Caco-2 (cell line): ENCODE results near the gene CDK11B. TPM values are rescaled to one million over a fixed set of nuclear protein-coding genes. Genes with fewer than 3 reads are reported as not detected.
"Not testable (repeated sequence)": the region's sequence is repeated elsewhere in the genome, so short reads cannot be mapped to it uniquely, and the experiment has no call there.

Experiments
- BruUV-seq: library from RNA; stranded (reverse); fragments of 400-500 nt; replicated peaks from 2 replicates; lab custom pipeline; 2021; lab: Mats Ljungman, UMichigan
- CTCF ChIA-PET: fragments of 300-600 bp; sonication (Branson Sonifier 250); formaldehyde crosslinking; loops from one replicate; lab custom pipeline; 2022; ENCODE audit warnings: antibody characterized with exemption; lab: Charles Lee
- POLR2A ChIA-PET: fragments of 300-600 bp; sonication (Branson Sonifier 250); formaldehyde crosslinking; loops from one replicate; lab custom pipeline; 2022; ENCODE audit warnings: antibody characterized with exemption; lab: Charles Lee
- DNase-seq, 2 experiments: peaks; one replicate each; pipeline versions ENCODE4 v3.0.0 to v3.0.0-alpha.2; 2020 to 2022
- H3K27me3 ChIP-seq: replicated peaks from 2 replicates; pipeline ENCODE4 v1.6.0; 2011; ENCODE audit warnings: low read length; ENCODE audit not compliant: control insufficient read depth, insufficient read depth
- H3K36me3 ChIP-seq: 2 replicates; pipeline ENCODE4 v1.5.1; 2011; ENCODE audit warnings: low read length; ENCODE audit not compliant: control insufficient read depth, insufficient read depth
- H3K4me1 ChIP-seq: fragments of 250-450 bp; sonication (Bioruptor Pico); 2 replicates; pipeline ENCODE4 v1.5.1; 2020; ENCODE audit warnings: mild to moderate bottlenecking
- H3K4me3 ChIP-seq: 2 replicates; pipeline ENCODE4 v1.5.1; 2011; ENCODE audit warnings: low read depth, mild to moderate bottlenecking, control low read depth, low read length
- H3K9me3 ChIP-seq: fragments of 250-450 bp; sonication (Bioruptor Pico); 2 replicates; pipeline ENCODE4 v1.5.1; 2020; ENCODE audit warnings: mild to moderate bottlenecking, moderate library complexity
- H3K27ac Mint-ChIP-seq: one replicate; pipeline ENCODE4 v1.8.0; 2022; ENCODE audit warnings: mixed read lengths; ENCODE audit not compliant: unreplicated experiment
- H3K27me3 Mint-ChIP-seq: one replicate; pipeline ENCODE4 v1.8.0; 2022; ENCODE audit warnings: mixed read lengths; ENCODE audit not compliant: insufficient read depth, unreplicated experiment
- H3K36me3 Mint-ChIP-seq: one replicate; pipeline ENCODE4 v1.8.0; 2022; ENCODE audit warnings: mild to moderate bottlenecking, mixed read lengths; ENCODE audit not compliant: insufficient read depth, unreplicated experiment
- H3K4me1 Mint-ChIP-seq: one replicate; pipeline ENCODE4 v1.8.0; 2022; ENCODE audit warnings: low read depth, mixed read lengths; ENCODE audit not compliant: unreplicated experiment
- H3K4me3 Mint-ChIP-seq: one replicate; pipeline ENCODE4 v1.8.0; 2022; ENCODE audit warnings: mild to moderate bottlenecking, moderate library complexity, mixed read lengths; ENCODE audit not compliant: unreplicated experiment
- H3K9me3 Mint-ChIP-seq: one replicate; pipeline ENCODE4 v1.8.0; 2022; ENCODE audit warnings: mixed read lengths; ENCODE audit not compliant: unreplicated experiment
- intact Hi-C: fragments of 100-400 bp; cut with micrococcal nuclease; formaldehyde crosslinking; loops from one replicate; pipeline ENCODE4 v1.10.0; 2022; ENCODE audit not compliant: unreplicated experiment
- total RNA-seq: library from RNA; stranded (reverse); gene quantifications from 2 replicates; pipeline ENCODE4 v1.2.3, GENCODE V29; 2022
- TF ChIP-seq, protein P1 (sequence below), 2 experiments: fragments of 200-600 bp in 1 of 2; IDR thresholded peaks; 1 replicate in 1 of 2; 2 replicates in 1 of 2; pipeline versions ENCODE4 v1.5.1 to v1.8.0; 2011 to 2022; ENCODE audit warnings: antibody characterized with exemption in 1 of 2, control low read depth in 1 of 2, inconsistent platforms in 1 of 2, low read depth in 1 of 2, low read length in 1 of 2, mild to moderate bottlenecking in 1 of 2, moderate library complexity in 1 of 2; ENCODE audit not compliant: insufficient read depth in 1 of 2, severe bottlenecking in 1 of 2, unreplicated experiment in 1 of 2

Gene CDK11B
- total RNA-seq, 1 experiment from 2014 or later = 30.2 TPM

DNA sequence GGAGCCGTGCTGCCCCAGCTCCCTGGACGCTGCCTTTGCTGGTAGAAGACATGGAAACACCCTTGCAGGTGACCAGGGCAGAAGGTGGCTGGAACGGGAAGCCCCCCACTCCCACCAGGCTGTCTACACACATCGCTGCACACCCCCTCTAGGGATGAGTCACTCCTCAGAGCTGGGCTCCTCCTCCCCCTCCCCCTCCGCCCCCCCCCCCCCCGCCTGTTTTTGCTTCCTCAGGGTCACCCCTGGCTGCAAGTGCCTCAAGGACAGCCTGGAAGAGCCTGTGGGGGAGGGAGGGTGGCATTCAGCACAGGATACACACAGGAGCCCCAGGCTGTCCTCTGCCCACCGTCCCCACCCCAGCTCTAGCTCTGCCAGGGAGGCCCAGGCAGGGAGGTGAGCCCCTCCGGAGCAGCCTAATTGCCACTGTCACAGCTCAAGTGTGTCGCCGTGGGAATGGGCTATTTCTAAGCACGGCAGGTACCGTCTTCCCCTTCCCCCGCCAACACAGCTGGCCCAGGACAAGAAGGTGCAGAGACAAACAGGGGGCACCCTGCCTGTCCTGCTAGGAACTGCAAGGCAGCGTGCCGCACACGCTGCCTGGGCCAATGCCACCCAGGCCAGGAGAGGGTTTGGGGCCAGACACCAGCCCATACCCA is 61.4 kb downstream of the CDK11B start:
- H3K27ac Mint-ChIP-seq = no peak overlapping the region
- no peaks in the 10 kb centered on the region for H3K9me3 ChIP-seq
- H3K36me3 ChIP-seq = no peaks in the 10 kb centered on the region
- no peaks in the 10 kb centered on the region for H3K36me3 Mint-ChIP-seq
- H3K4me1 Mint-ChIP-seq = no peaks in the 10 kb centered on the region
- no peaks in the 10 kb centered on the region; the same call in 1 of the 2 replicates for H3K4me1 ChIP-seq
- H3K27me3 Mint-ChIP-seq = no peaks in the 10 kb centered on the region
- POLR2A ChIA-PET = no interaction called here
- TF ChIP-seq, protein P1, sequence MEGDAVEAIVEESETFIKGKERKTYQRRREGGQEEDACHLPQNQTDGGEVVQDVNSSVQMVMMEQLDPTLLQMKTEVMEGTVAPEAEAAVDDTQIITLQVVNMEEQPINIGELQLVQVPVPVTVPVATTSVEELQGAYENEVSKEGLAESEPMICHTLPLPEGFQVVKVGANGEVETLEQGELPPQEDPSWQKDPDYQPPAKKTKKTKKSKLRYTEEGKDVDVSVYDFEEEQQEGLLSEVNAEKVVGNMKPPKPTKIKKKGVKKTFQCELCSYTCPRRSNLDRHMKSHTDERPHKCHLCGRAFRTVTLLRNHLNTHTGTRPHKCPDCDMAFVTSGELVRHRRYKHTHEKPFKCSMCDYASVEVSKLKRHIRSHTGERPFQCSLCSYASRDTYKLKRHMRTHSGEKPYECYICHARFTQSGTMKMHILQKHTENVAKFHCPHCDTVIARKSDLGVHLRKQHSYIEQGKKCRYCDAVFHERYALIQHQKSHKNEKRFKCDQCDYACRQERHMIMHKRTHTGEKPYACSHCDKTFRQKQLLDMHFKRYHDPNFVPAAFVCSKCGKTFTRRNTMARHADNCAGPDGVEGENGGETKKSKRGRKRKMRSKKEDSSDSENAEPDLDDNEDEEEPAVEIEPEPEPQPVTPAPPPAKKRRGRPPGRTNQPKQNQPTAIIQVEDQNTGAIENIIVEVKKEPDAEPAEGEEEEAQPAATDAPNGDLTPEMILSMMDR (IDR thresholded peaks at IDR 0.05; ENCODE audit: insufficient read depth in 1 of 2, low read depth in 1 of 2, low read length in 1 of 2, severe bottlenecking in 1 of 2, unreplicated experiment in 1 of 2) = peak in 1 of 2 experiments; percentile 25
- no peak overlapping the region for H3K4me3 Mint-ChIP-seq
- H3K27me3 ChIP-seq = no peaks in the 10 kb centered on the region
- DNase-seq = peak in 1 of 2 experiments; percentile 28
- H3K4me3 ChIP-seq = no peak overlapping the region
- no TSS peak for BruUV-seq
- H3K9me3 Mint-ChIP-seq = no peaks in the 10 kb centered on the region
- intact Hi-C loops = no loop called here
- CTCF ChIA-PET = interaction anchor here (0.6 to 1.4 kb wide), 3 partner anchors 20 to 311 kb away, joined by 3 to 5 read pairs (median 3); no protein-coding TSS in a partner anchor

DNA sequence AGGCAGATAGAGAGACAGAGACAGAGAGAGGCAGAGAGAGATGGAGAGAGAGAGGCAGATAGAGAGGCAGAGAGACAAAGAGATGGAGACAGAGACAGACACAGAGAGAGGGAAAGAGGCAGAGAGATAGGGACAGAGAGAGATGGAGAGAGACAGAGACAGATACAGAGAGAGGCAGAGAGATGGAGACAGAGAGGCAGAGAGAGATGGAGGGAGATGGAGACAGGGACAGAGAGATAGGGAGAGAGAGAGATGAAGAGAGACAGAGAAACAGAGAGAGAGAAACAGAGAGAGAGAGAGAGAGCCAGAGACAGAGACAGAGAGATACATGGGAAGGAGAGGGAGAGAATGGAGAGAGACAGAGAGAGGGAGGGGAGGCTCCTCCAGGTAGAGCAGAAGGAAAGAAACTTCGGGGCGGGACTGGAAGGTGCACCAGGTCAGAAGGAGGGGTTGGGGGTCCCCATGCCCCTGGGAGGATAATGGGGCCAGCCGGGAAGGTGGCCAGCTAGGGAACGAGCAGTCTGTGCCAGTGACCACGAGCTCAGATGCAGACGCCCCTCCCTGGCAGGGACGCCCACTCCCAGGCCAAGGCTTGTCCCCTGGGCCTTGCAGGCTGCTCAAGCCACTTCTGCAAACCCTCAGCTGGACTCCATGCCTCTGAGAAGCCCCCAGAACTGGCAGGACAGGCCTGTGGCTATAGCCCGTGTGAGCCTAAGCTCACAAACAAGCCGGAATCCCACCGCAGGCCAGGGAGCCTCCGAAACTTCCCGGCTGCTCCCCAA is 62.1 kb downstream of the CDK11B start:
- H3K4me1 ChIP-seq = no peaks in the 10 kb centered on the region; the same call in 1 of the 2 replicates
- Mint-ChIP-seq H3K36me3 (no peaks in the 10 kb centered on the region), H3K4me3 (no peak overlapping the region), H3K9me3 (no peaks in the 10 kb centered on the region), H3K27me3 (no peaks in the 10 kb centered on the region), H3K4me1 (no peaks in the 10 kb centered on the region), H3K27ac (no peak overlapping the region)
- H3K9me3 ChIP-seq = no peaks in the 10 kb centered on the region
- H3K36me3 ChIP-seq = no peaks in the 10 kb centered on the region
- CTCF ChIA-PET = interaction anchor here (0.6 to 1.4 kb wide), 3 partner anchors 19 to 312 kb away, joined by 3 to 5 read pairs (median 3); no protein-coding TSS in a partner anchor
- TF ChIP-seq, protein P1 (IDR thresholded peaks at IDR 0.05; ENCODE audit: insufficient read depth in 1 of 2, low read depth in 1 of 2, low read length in 1 of 2, severe bottlenecking in 1 of 2, unreplicated experiment in 1 of 2) = no peak
- BruUV-seq = no TSS peak
- DNase-seq = no peak
- no peak overlapping the region for H3K4me3 ChIP-seq
- intact Hi-C loops = no loop called here
- H3K27me3 ChIP-seq = no peaks in the 10 kb centered on the region
- POLR2A ChIA-PET = no interaction called here

DNA sequence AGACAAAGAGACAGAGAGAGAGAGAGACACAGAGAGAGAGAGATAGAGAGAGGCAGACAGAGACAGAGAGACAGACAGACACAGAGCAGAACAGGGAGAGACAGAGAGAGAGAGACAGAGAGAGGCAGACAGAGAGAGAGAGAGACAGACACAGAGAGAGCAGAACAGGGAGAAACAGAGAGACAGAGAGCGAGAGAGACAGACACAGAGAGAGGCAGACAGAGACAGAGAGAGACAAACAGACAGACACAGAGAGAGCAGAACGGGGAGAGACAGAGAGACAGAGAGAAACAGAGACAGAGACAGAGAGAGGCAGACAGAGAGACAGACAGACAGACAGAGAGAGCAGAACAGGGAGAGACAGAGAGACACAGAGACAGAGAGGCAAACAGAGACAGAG is 63.5 kb downstream of the CDK11B start:
- H3K27me3 ChIP-seq, intact Hi-C loops, H3K4me1 Mint-ChIP-seq, H3K9me3 Mint-ChIP-seq, H3K27ac Mint-ChIP-seq, CTCF ChIA-PET, BruUV-seq, POLR2A ChIA-PET, DNase-seq, H3K27me3 Mint-ChIP-seq, H3K36me3 Mint-ChIP-seq, H3K9me3 ChIP-seq, H3K36me3 ChIP-seq, H3K4me3 Mint-ChIP-seq, H3K4me3 ChIP-seq, H3K4me1 ChIP-seq: not testable (repeated sequence)
